H1 (cell line): ENCODE data around the gene LRP8. TPM values are rescaled to one million over a fixed set of nuclear protein-coding genes. Genes with fewer than 3 reads are reported as not detected.

Source experiments
- CTCF ChIA-PET: fragments of 300-600 bp; sonication (Branson Sonifier 250); formaldehyde crosslinking; loops from one replicate; lab custom pipeline; 2021; ENCODE audit not compliant: partially characterized antibody; lab: Charles Lee
- POLR2A ChIA-PET: fragments of 300-600 bp; sonication (Branson Sonifier 250); formaldehyde crosslinking; loops from one replicate; lab custom pipeline; 2021; ENCODE audit warnings: inconsistent platforms; ENCODE audit not compliant: partially characterized antibody; lab: Charles Lee
- DNase-seq, 2 experiments: peaks; one replicate each; pipeline versions ENCODE4 v3.0.0 to v3.0.0-alpha.2; 2010 to 2022; ENCODE audit warnings: low spot score in 2 of 2, low read depth in 1 of 2, mixed read lengths in 1 of 2
- FAIRE-seq: peaks from 2 replicates; lab custom pipeline; 2011; peaks lifted over from hg19 to GRCh38; lab: Jason Lieb, UNC
- H2AFZ ChIP-seq: 2 replicates; pipeline ENCODE4 v1.8.1; 2012; ENCODE audit warnings: low read length, inconsistent platforms
- H2AK5ac ChIP-seq: 2 replicates; pipeline ENCODE4 v1.6.1; 2013; ENCODE audit warnings: low read depth, low read length
- H2BK120ac ChIP-seq: replicated peaks from 2 replicates; pipeline ENCODE3; 2013; ENCODE audit warnings: low read depth, low read length, inconsistent platforms
- H2BK12ac ChIP-seq: 2 replicates; pipeline ENCODE4 v1.6.1; 2013; ENCODE audit warnings: low read depth, low read length
- H2BK15ac ChIP-seq: 2 replicates; pipeline ENCODE4 v1.6.1; 2013; ENCODE audit warnings: low read length
- H2BK20ac ChIP-seq: 2 replicates; pipeline ENCODE4 v1.6.1; 2013; ENCODE audit warnings: low read length
- H2BK5ac ChIP-seq: 2 replicates; pipeline ENCODE4 v1.6.1; 2013; ENCODE audit warnings: low read depth, low read length
- H3K14ac ChIP-seq: 2 replicates; pipeline ENCODE4 v1.6.1; 2013; ENCODE audit warnings: inconsistent platforms; ENCODE audit not compliant: insufficient read length
- H3K18ac ChIP-seq: 2 replicates; pipeline ENCODE4 v1.6.1; 2013; ENCODE audit warnings: low read length; ENCODE audit errors: extremely low read depth
- H3K23ac ChIP-seq: 2 replicates; pipeline ENCODE4 v1.6.1; 2013; ENCODE audit warnings: inconsistent platforms; ENCODE audit not compliant: insufficient read length
- H3K23me2 ChIP-seq: 2 replicates; pipeline ENCODE4 v1.6.1; 2013; ENCODE audit warnings: low read depth, low read length
- H3K27ac ChIP-seq: 2 replicates; pipeline ENCODE4 v1.6.1; 2011; ENCODE audit warnings: low read depth, low read length, inconsistent platforms
- H3K27me3 ChIP-seq, 4 experiments: replicated peaks in 1 of 4; 1 replicate in 1 of 4; 2 replicates in 3 of 4; pipeline versions ENCODE4 v1.6.1 to v1.8.1; 2011 to 2013; ENCODE audit warnings: low read length in 3 of 4, mild to moderate bottlenecking in 3 of 4, inconsistent platforms in 2 of 4, mixed read lengths in 2 of 4, moderate library complexity in 1 of 4; ENCODE audit not compliant: control insufficient read depth in 3 of 4, insufficient read depth in 3 of 4; ENCODE audit errors: extremely low read depth in 1 of 4
- H3K36me3 ChIP-seq, 4 experiments: 2 replicates each; pipeline versions ENCODE4 v1.6.1 to v1.8.1; 2011 to 2013; ENCODE audit warnings: mild to moderate bottlenecking in 4 of 4, low read length in 3 of 4, moderate library complexity in 2 of 4, control low read depth in 1 of 4, inconsistent platforms in 1 of 4; ENCODE audit not compliant: insufficient read depth in 4 of 4, control insufficient read depth in 2 of 4
- H3K4ac ChIP-seq: replicated peaks from 2 replicates; pipeline ENCODE3; 2013; ENCODE audit warnings: low read length, low read depth, mixed read lengths, inconsistent platforms; ENCODE audit not compliant: insufficient read length
- H3K4me1 ChIP-seq, 4 experiments: replicated peaks in 1 of 4; 1 replicate in 1 of 4; 2 replicates in 3 of 4; pipeline versions ENCODE4 v1.6.1 to v1.8.1; 2011 to 2013; ENCODE audit warnings: low read length in 3 of 4, inconsistent platforms in 2 of 4, mixed read lengths in 1 of 4; ENCODE audit not compliant: insufficient read depth in 4 of 4, control insufficient read depth in 3 of 4
- H3K4me2 ChIP-seq, 2 experiments: 2 replicates each; pipeline versions ENCODE4 v1.6.1 to v1.8.1; 2011 to 2013; ENCODE audit warnings: low read depth in 2 of 2, low read length in 2 of 2, control low read depth in 1 of 2, inconsistent platforms in 1 of 2, mild to moderate bottlenecking in 1 of 2; ENCODE audit not compliant: insufficient read depth in 1 of 2
- H3K4me3 ChIP-seq, 4 experiments: fragments of 200-600, 300-600 bp in 1 of 4; sonication (generic), shearing (Covaris generic), sonication (Bioruptor Twin) in 1 of 4; 2 replicates each; pipeline versions ENCODE4 v1.5.1 to v1.8.1; 2011 to 2016; ENCODE audit warnings: low read length in 4 of 4, low read depth in 3 of 4, control low read depth in 2 of 4, inconsistent platforms in 2 of 4, mild to moderate bottlenecking in 2 of 4, mixed read lengths in 1 of 4, moderate library complexity in 1 of 4; ENCODE audit not compliant: insufficient read depth in 2 of 4; ENCODE audit errors: extremely low read depth in 1 of 4
- H3K56ac ChIP-seq: replicated peaks from 2 replicates; pipeline ENCODE3; 2013; ENCODE audit warnings: low read depth, mild to moderate bottlenecking, mixed read lengths, low read length, inconsistent platforms; ENCODE audit not compliant: insufficient read length
- H3K79me1 ChIP-seq: 2 replicates; pipeline ENCODE4 v1.6.1; 2013; ENCODE audit warnings: low read depth, low read length, control low read depth
- H3K79me2 ChIP-seq, 2 experiments: 2 replicates each; pipeline versions ENCODE4 v1.6.1 to v1.8.1; 2012 to 2013; ENCODE audit warnings: low read length in 2 of 2, mild to moderate bottlenecking in 2 of 2, inconsistent platforms in 1 of 2; ENCODE audit not compliant: insufficient read depth in 2 of 2, control insufficient read depth in 1 of 2
- H3K9ac ChIP-seq, 4 experiments: replicated peaks in 1 of 4; 1 replicate in 1 of 4; 2 replicates in 3 of 4; pipeline versions ENCODE4 v1.6.1 to v1.8.1; 2011 to 2013; ENCODE audit warnings: low read depth in 3 of 4, low read length in 3 of 4, control low read depth in 2 of 4, mild to moderate bottlenecking in 2 of 4, moderate library complexity in 2 of 4, inconsistent platforms in 1 of 4; ENCODE audit errors: extremely low read depth in 1 of 4
- H3K9me3 ChIP-seq, 2 experiments: 2 replicates each; pipeline versions ENCODE4 v1.6.1 to v1.8.1; 2012 to 2013; ENCODE audit warnings: mild to moderate bottlenecking in 2 of 2, moderate library complexity in 2 of 2, control low read depth in 1 of 2, inconsistent platforms in 1 of 2, low read depth in 1 of 2, low read length in 1 of 2, mixed read lengths in 1 of 2; ENCODE audit not compliant: insufficient read depth in 2 of 2
- H4K20me1 ChIP-seq, 2 experiments: replicated peaks in 1 of 2; 2 replicates each; pipeline versions ENCODE3 to v1.8.1; 2011 to 2013; ENCODE audit warnings: inconsistent platforms in 2 of 2, low read length in 2 of 2, mild to moderate bottlenecking in 1 of 2; ENCODE audit not compliant: insufficient read depth in 2 of 2, control insufficient read depth in 1 of 2
- H4K5ac ChIP-seq: 2 replicates; pipeline ENCODE4 v1.6.1; 2013; ENCODE audit warnings: low read length, low read depth, mixed read lengths, inconsistent platforms; ENCODE audit not compliant: insufficient read length
- H4K8ac ChIP-seq: 2 replicates; pipeline ENCODE4 v1.8.0; 2013; ENCODE audit warnings: mild to moderate bottlenecking, moderate library complexity, low read length, inconsistent platforms; ENCODE audit not compliant: insufficient read depth; ENCODE audit errors: extremely low read depth
- H4K91ac ChIP-seq: replicated peaks from 2 replicates; pipeline ENCODE3; 2013; ENCODE audit warnings: low read length, mixed read lengths, inconsistent platforms; ENCODE audit not compliant: insufficient read length
- HDAC6 ChIP-seq: IDR thresholded peaks from one replicate; pipeline ENCODE4 v1.7.1; 2012; ENCODE audit warnings: low read depth, mild to moderate bottlenecking, inconsistent platforms, low read length, moderate library complexity
- JUN ChIP-seq: IDR thresholded peaks from 2 replicates; pipeline ENCODE4 v1.6.1; 2011; ENCODE audit warnings: low read depth, mild to moderate bottlenecking, improper control_type of control experiment, low read length
- KDM4A ChIP-seq: IDR thresholded peaks from one replicate; pipeline ENCODE4 v1.7.1; 2012; ENCODE audit warnings: low read depth, mild to moderate bottlenecking, moderate library complexity, low read length, inconsistent platforms; ENCODE audit not compliant: severe bottlenecking
- MAFK ChIP-seq: IDR thresholded peaks from 2 replicates; pipeline ENCODE4 v1.6.1; 2012; ENCODE audit warnings: low read depth, mild to moderate bottlenecking, improper control_type of control experiment, low read length
- SIRT6 ChIP-seq: IDR thresholded peaks from one replicate; pipeline ENCODE4 v1.7.1; 2012; ENCODE audit warnings: low read length, inconsistent platforms
- TAF1 ChIP-seq: IDR thresholded peaks from 2 replicates; pipeline ENCODE4 v1.6.1; 2011; ENCODE audit warnings: mild to moderate bottlenecking, low read depth, low read length
- TCF12 ChIP-seq: IDR thresholded peaks from 2 replicates; pipeline ENCODE4 v1.6.1; 2011; ENCODE audit warnings: low read depth, mild to moderate bottlenecking, low read length
- USF2 ChIP-seq: IDR thresholded peaks from 2 replicates; pipeline ENCODE4 v1.6.1; 2011; ENCODE audit warnings: low read length, improper control_type of control experiment
- polyA plus RNA-seq, 7 experiments: library from polyadenylated mRNA; depleted of rRNA in 3 of 7; stranded (reverse) in 5 of 7; unstranded in 2 of 7; fragments of >200 nt in 5 of 7; fragments of 200-250 nt in 2 of 7; gene quantifications; 1 replicate in 5 of 7; 2 replicates in 1 of 7; 4 replicates in 1 of 7; pipeline versions ENCODE4 v1.2.1 to v1.2.3, GENCODE V29; 2011 to 2013; ENCODE audit warnings: missing spikeins in 2 of 7, mixed read lengths in 2 of 7
- total RNA-seq: library from RNA; stranded (reverse); fragmentation: NEBNext Ultra II Directional; extraction: Animal tissue kit (Norgen Biotek cat#: 25700); gene quantifications from 2 replicates; pipeline ENCODE4 v1.2.1, GENCODE V29; 2021
- TF ChIP-seq, protein P1 (sequence below): IDR thresholded peaks from 2 replicates; pipeline ENCODE4 v1.6.1; 2012; ENCODE audit warnings: low read length, inconsistent platforms
- TF ChIP-seq, protein P2 (sequence below), 3 experiments: IDR thresholded peaks; 1 replicate in 2 of 3; 2 replicates in 1 of 3; pipeline versions ENCODE4 v1.5.1 to v1.6.1; 2011; ENCODE audit warnings: low read length in 3 of 3, mild to moderate bottlenecking in 3 of 3, inconsistent platforms in 2 of 3, low read depth in 1 of 3, moderate library complexity in 1 of 3; ENCODE audit not compliant: insufficient read depth in 1 of 3; ENCODE audit errors: control extremely low read depth in 1 of 3

The LRP8 gene
- total and polyA plus RNA-seq, 2 of the 8 experiments (the other 6 are each of a cell fraction or from before 2014, with no cell fraction given), result 63.2 to 66.4 TPM

DNA sequence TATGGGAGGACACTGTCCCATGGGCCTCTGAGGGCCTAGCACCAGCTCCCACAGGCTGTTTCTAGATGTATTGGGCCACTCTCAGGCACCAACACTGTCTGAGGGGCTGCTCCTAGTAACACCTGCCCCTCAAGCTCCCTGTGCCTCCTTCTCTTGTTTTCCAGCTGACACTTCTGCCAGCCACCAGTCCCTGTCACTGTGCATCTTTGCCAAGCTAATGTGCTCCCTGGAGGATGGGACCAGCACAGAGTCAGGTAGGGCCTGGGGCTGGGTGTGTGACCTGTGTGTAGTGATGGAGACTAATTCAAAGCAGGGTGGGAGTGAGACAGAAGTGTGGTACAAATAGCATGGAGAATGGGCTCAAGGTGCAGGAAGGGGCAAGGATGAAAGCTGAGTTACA is 60.1 kb downstream of the LRP8 start:
- CTCF ChIA-PET, result interaction anchor here (0.6 to 4.1 kb wide), 12 partner anchors 8 to 416 kb away, joined by 3 to 18 read pairs (median 4); no protein-coding TSS in a partner anchor
- no peak for FAIRE-seq
- TF ChIP-seq TCF12, result no peak
- TF ChIP-seq, protein P1, sequence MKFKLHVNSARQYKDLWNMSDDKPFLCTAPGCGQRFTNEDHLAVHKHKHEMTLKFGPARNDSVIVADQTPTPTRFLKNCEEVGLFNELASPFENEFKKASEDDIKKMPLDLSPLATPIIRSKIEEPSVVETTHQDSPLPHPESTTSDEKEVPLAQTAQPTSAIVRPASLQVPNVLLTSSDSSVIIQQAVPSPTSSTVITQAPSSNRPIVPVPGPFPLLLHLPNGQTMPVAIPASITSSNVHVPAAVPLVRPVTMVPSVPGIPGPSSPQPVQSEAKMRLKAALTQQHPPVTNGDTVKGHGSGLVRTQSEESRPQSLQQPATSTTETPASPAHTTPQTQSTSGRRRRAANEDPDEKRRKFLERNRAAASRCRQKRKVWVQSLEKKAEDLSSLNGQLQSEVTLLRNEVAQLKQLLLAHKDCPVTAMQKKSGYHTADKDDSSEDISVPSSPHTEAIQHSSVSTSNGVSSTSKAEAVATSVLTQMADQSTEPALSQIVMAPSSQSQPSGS, result no peak
- TF ChIP-seq TAF1, result no peak
- TF ChIP-seq, protein P2, sequence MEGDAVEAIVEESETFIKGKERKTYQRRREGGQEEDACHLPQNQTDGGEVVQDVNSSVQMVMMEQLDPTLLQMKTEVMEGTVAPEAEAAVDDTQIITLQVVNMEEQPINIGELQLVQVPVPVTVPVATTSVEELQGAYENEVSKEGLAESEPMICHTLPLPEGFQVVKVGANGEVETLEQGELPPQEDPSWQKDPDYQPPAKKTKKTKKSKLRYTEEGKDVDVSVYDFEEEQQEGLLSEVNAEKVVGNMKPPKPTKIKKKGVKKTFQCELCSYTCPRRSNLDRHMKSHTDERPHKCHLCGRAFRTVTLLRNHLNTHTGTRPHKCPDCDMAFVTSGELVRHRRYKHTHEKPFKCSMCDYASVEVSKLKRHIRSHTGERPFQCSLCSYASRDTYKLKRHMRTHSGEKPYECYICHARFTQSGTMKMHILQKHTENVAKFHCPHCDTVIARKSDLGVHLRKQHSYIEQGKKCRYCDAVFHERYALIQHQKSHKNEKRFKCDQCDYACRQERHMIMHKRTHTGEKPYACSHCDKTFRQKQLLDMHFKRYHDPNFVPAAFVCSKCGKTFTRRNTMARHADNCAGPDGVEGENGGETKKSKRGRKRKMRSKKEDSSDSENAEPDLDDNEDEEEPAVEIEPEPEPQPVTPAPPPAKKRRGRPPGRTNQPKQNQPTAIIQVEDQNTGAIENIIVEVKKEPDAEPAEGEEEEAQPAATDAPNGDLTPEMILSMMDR (IDR thresholded peaks at IDR 0.05; ENCODE audit: control extremely low read depth in 1 of 3, insufficient read depth in 1 of 3, low read depth in 1 of 3, low read length in 3 of 3), result no peak
- no peak for TF ChIP-seq SIRT6
- TF ChIP-seq KDM4A, result no peak
- TF ChIP-seq HDAC6, result no peak
- no peak for TF ChIP-seq JUN
- TF ChIP-seq MAFK, result no peak
- TF ChIP-seq USF2, result no peak

More for the DNA sequence above, 60.1 kb downstream of the LRP8 start:
- Histone ChIP-seq H3K79me1 (no peaks in the 10 kb centered on the region), H2BK12ac (no peak overlapping the region), H3K4ac (no peak overlapping the region), H3K36me3 (peaks cover 30 to 76% (median 63%) of the 10 kb centered on the region in 4 experiments), H4K5ac (no peak overlapping the region), H3K9me3 (no peaks in the 10 kb centered on the region), H3K18ac (no peak overlapping the region), H2BK120ac (no peak overlapping the region), H4K20me1 (peaks cover 0 to 9% of the 10 kb centered on the region in 2 experiments), H3K23ac (no peak overlapping the region), H3K14ac (no peak overlapping the region), H2AK5ac (no peak overlapping the region), H3K9ac (no peak overlapping the region), H3K4me2 (no peak overlapping the region), H3K79me2 (no peaks in the 10 kb centered on the region), H2BK5ac (no peak overlapping the region), H3K27ac (no peak overlapping the region), H2AFZ (no peak overlapping the region), H4K91ac (no peak overlapping the region), H3K27me3 (no peaks in the 10 kb centered on the region), H3K4me3 (no peak overlapping the region), H3K4me1 (no peaks in the 10 kb centered on the region), H3K23me2 (no peaks in the 10 kb centered on the region), H3K56ac (no peak overlapping the region), H4K8ac (no peak overlapping the region), H2BK15ac (no peak overlapping the region), H2BK20ac (no peak overlapping the region)
- POLR2A ChIA-PET, result no interaction called here
- DNase-seq, result no peak
